HG02981 (cell line): ENCODE results near the gene RAB27A.
"Not testable (repeated sequence)": the region's sequence is repeated elsewhere in the genome, so short reads cannot be mapped to it uniquely, and the experiment has no call there.

Experiments used
- ATAC-seq: cut with Tn5 transposase; IDR thresholded peaks from one replicate; pipeline ENCODE4 v1.9.1; 2021; ENCODE audit warnings: mild to moderate bottlenecking, moderate library complexity; ENCODE audit not compliant: unreplicated experiment

RAB27A gene

GRCh38 chr15:55252201-55252600 is 37.4 kb downstream of the RAB27A start:
- ATAC-seq, result not testable (repeated sequence)

GRCh38 chr15:55250941-55251340 is 38.7 kb downstream of the RAB27A start:
- no peak for ATAC-seq

- no peak for ATAC-seq
Measured at GRCh38 chr15:55250392-55250791, 39.2 kb downstream of the RAB27A start.

- ATAC-seq, result not testable (repeated sequence)
Measured at GRCh38 chr15:55249885-55250284, 39.7 kb downstream of the RAB27A start.

GRCh38 chr15:55248895-55249294 is 40.7 kb downstream of the RAB27A start:
- ATAC-seq, result no peak

- no peak for ATAC-seq
Measured at GRCh38 chr15:55247766-55248427, 41.7 kb downstream of the RAB27A start.

- ATAC-seq, result no peak
Measured at GRCh38 chr15:55247311-55247710, 42.3 kb downstream of the RAB27A start.

GRCh38 chr15:55246567-55246966 is 43.0 kb downstream of the RAB27A start:
- ATAC-seq, result no peak

GRCh38 chr15:55245059-55245458 is 44.6 kb downstream of the RAB27A start:
- ATAC-seq, result no peak

- no peak for ATAC-seq
Measured at GRCh38 chr15:55241891-55242290, 47.7 kb downstream of the RAB27A start.

- ATAC-seq, result no peak
Measured at GRCh38 chr15:55241186-55241585, 48.4 kb downstream of the RAB27A start.

GRCh38 chr15:55240125-55240760 is 49.4 kb downstream of the RAB27A start:
- ATAC-seq, result no peak

GRCh38 chr15:55239440-55240124 is 50.0 kb downstream of the RAB27A start:
- no peak for ATAC-seq

GRCh38 chr15:55238877-55239276 is 50.7 kb downstream of the RAB27A start:
- no peak for ATAC-seq

- no peak for ATAC-seq
Measured at GRCh38 chr15:55237219-55238130, 52.1 kb downstream of the RAB27A start.

GRCh38 chr15:55235546-55236036 is 54.0 kb downstream of the RAB27A start:
- ATAC-seq, result no peak

GRCh38 chr15:55234800-55235104 is 54.9 kb downstream of the RAB27A start:
- no peak for ATAC-seq

GRCh38 chr15:55234104-55234799 is 55.4 kb downstream of the RAB27A start:
- no peak for ATAC-seq

GRCh38 chr15:55231455-55231854 is 58.2 kb downstream of the RAB27A start:
- no peak for ATAC-seq

GRCh38 chr15:55230953-55231352 is 58.7 kb downstream of the RAB27A start:
- no peak for ATAC-seq
